WTC11 (cell line): ENCODE measurements around the gene DRAXIN. TPM values are rescaled to one million over a fixed set of nuclear protein-coding genes. Genes with fewer than 3 reads are reported as not detected.

Source experiments
- ATAC-seq: fragments of 200-7000 bp; cut with Tn5 transposase; 2 replicates; pipeline ENCODE4 v1.10.0; 2021; ENCODE audit warnings: mild to moderate bottlenecking, moderate library complexity
- CTCF ChIA-PET: fragments of 300-600 bp; sonication (Branson Sonifier 250); formaldehyde crosslinking; loops from one replicate; lab custom pipeline; 2021; ENCODE audit warnings: antibody characterized with exemption; lab: Charles Lee
- POLR2A ChIA-PET: fragments of 350-600 bp; sonication (Branson Sonifier 250); formaldehyde crosslinking; loops from one replicate; lab custom pipeline; 2021; ENCODE audit warnings: antibody characterized with exemption; lab: Charles Lee
- DNase-seq: peaks from one replicate; pipeline ENCODE4 v3.0.0; 2021; ENCODE audit warnings: low spot score
- H3K27ac Mint-ChIP-seq: 2 replicates; pipeline ENCODE4 v1.8.0; 2021; ENCODE audit warnings: mixed read lengths
- H3K27me3 Mint-ChIP-seq: 2 replicates; pipeline ENCODE4 v1.8.0; 2021; ENCODE audit warnings: low read depth, mild to moderate bottlenecking, moderate library complexity, mixed read lengths
- H3K36me3 Mint-ChIP-seq: 2 replicates; pipeline ENCODE4 v1.8.0; 2021; ENCODE audit warnings: mixed read lengths
- H3K4me1 Mint-ChIP-seq: 2 replicates; pipeline ENCODE4 v1.8.0; 2022; ENCODE audit warnings: mixed read lengths
- H3K4me3 Mint-ChIP-seq: 2 replicates; pipeline ENCODE4 v1.8.0; 2021; ENCODE audit warnings: mild to moderate bottlenecking, moderate library complexity, mixed read lengths
- H3K9me3 Mint-ChIP-seq: 2 replicates; pipeline ENCODE4 v1.8.0; 2021; ENCODE audit warnings: mixed read lengths
- ATF1 ChIP-seq: sonication (generic); formaldehyde crosslinking; IDR thresholded peaks from 2 replicates; pipeline ENCODE4 v1.8.1; 2023; ENCODE audit warnings: mild to moderate bottlenecking, moderate library complexity, missing genetic modification reagents
- ATF3 ChIP-seq: sonication (generic); formaldehyde crosslinking; conservative IDR thresholded peaks from 2 replicates; pipeline ENCODE4 v1.8.1; 2022; ENCODE audit warnings: mild to moderate bottlenecking, missing genetic modification reagents
- CREB1 ChIP-seq: sonication (generic); formaldehyde crosslinking; IDR thresholded peaks from 2 replicates; pipeline ENCODE4 v1.8.0; 2023; ENCODE audit warnings: mild to moderate bottlenecking, missing genetic modification reagents
- ELF4 ChIP-seq: sonication (generic); formaldehyde crosslinking; IDR thresholded peaks from 2 replicates; pipeline ENCODE4 v1.8.1; 2022; ENCODE audit warnings: low read depth, mild to moderate bottlenecking, moderate library complexity, missing genetic modification reagents
- ETV6 ChIP-seq: sonication (generic); formaldehyde crosslinking; IDR thresholded peaks from 2 replicates; pipeline ENCODE4 v1.8.1; 2022; ENCODE audit warnings: mild to moderate bottlenecking, missing genetic modification reagents
- MXD4 ChIP-seq: fragments of 250-450 bp; sonication (Bioruptor Pico); IDR thresholded peaks from 2 replicates; pipeline ENCODE4 v1.8.0; 2021; ENCODE audit warnings: mild to moderate bottlenecking, moderate library complexity, borderline replicate concordance
- NR3C1 ChIP-seq: sonication (generic); formaldehyde crosslinking; conservative IDR thresholded peaks from 2 replicates; pipeline ENCODE4 v1.8.1; 2023; ENCODE audit warnings: low read depth, mild to moderate bottlenecking, missing genetic modification reagents
- SMAD4 ChIP-seq: sonication (generic); formaldehyde crosslinking; IDR thresholded peaks from 2 replicates; pipeline ENCODE4 v1.8.0; 2022; ENCODE audit warnings: mild to moderate bottlenecking, missing genetic modification reagents
- USF1 ChIP-seq: sonication (generic); formaldehyde crosslinking; IDR thresholded peaks from 2 replicates; pipeline ENCODE4 v1.8.0; 2022; ENCODE audit warnings: mild to moderate bottlenecking, missing genetic modification reagents
- USF2 ChIP-seq: sonication (generic); formaldehyde crosslinking; IDR thresholded peaks from 2 replicates; pipeline ENCODE4 v1.8.1; 2023; ENCODE audit warnings: mild to moderate bottlenecking, missing genetic modification reagents, moderate library complexity
- ZNF219 ChIP-seq: sonication (generic); formaldehyde crosslinking; IDR thresholded peaks from 2 replicates; pipeline ENCODE4 v1.8.0; 2023; ENCODE audit warnings: missing genetic modification reagents, mild to moderate bottlenecking, borderline replicate concordance
- ZNF232 ChIP-seq: sonication (generic); formaldehyde crosslinking; IDR thresholded peaks from 2 replicates; pipeline ENCODE4 v1.8.0; 2022; ENCODE audit warnings: mild to moderate bottlenecking, missing genetic modification reagents
- ZNF396 ChIP-seq: fragments of 250-450 bp; sonication (Bioruptor Pico); IDR thresholded peaks from 2 replicates; pipeline ENCODE4 v1.8.0; 2021; ENCODE audit warnings: mild to moderate bottlenecking, moderate library complexity, borderline replicate concordance
- total RNA-seq: library from RNA; stranded (reverse); gene quantifications from 3 replicates; pipeline ENCODE4 v1.2.3, GENCODE V29; 2021
- TF ChIP-seq, protein P1 (sequence below): sonication (generic); formaldehyde crosslinking; IDR thresholded peaks from 2 replicates; pipeline ENCODE4 v1.8.0; 2022; ENCODE audit warnings: missing genetic modification reagents
- TF ChIP-seq, protein P2 (sequence below): sonication (generic); formaldehyde crosslinking; IDR thresholded peaks from 2 replicates; pipeline ENCODE4 v1.8.1; 2022; ENCODE audit warnings: low read depth, missing genetic modification reagents, borderline replicate concordance
- TF ChIP-seq, protein P3 (sequence below): sonication (generic); formaldehyde crosslinking; IDR thresholded peaks from 2 replicates; pipeline ENCODE4 v1.8.1; 2023; ENCODE audit warnings: mild to moderate bottlenecking, moderate library complexity, missing genetic modification reagents
- TF ChIP-seq, protein P4 (sequence below): sonication (generic); formaldehyde crosslinking; conservative IDR thresholded peaks from 2 replicates; pipeline ENCODE4 v1.8.1; 2023; ENCODE audit warnings: mild to moderate bottlenecking, low read depth, missing genetic modification reagents, moderate library complexity

The DRAXIN gene
- total RNA-seq, 1 experiment from 2014 or later, result 12.0 TPM

DNA sequence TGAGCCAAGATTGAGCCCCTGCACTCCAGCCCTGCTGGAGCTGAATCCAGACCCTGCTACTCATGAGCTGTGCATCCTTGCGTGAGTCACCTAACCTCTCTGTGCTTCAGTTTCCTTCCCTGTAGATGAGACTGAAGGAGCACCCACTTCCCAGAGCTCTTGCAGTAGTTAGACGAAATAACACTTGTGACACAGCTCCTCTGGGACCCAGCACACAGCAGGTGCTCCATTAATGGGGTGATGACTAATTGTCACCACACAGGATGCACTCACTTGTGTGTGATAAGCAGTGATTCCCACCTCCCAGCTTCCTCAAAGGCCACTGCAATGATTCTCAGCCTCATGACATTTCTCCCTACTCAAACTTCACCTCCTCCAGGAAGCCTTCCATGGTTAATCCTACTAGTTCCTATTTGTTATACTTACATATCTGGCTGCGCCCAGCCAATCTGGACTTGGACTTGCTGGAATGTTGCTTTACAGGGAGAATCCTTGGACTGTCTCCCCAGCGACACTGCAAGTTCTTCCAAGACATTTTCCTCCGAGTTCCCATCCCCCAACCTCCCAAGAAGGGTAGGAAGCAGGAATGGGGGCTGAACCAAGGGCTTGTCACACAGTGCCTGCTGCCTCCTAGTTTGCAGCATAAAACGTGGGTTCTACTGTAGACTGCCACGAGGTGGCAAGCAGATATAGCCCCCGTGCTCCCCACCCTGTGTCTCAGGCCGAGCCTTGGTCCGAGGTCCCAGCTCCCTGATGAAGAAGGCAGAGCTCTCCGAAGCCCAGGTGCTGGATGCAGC is 17.2 kb downstream of the DRAXIN start:
- no peaks in the 10 kb centered on the region for H3K27me3 Mint-ChIP-seq
- H3K4me3 Mint-ChIP-seq, result no peak overlapping the region
- ATAC-seq, result no peak
- no peaks in the 10 kb centered on the region for H3K9me3 Mint-ChIP-seq
- ChIA-PET CTCF (interaction anchor here (0.8 to 6.5 kb wide), 12 partner anchors 11 to 137 kb away, joined by 3 to 55 read pairs (median 16); partner anchors contain the start of genes AGTRAP, FBXO2, FBXO44 and FBXO6), POLR2A (interaction anchor here (1.5 to 1.9 kb wide), 2 partner anchors 11 to 18 kb away, joined by 3 to 6 read pairs; partner anchors contain the start of gene DRAXIN)
- TF ChIP-seq USF1 (no peak), ATF1 (CRISPR knock-in tag) (no peak), ELF4 (CRISPR knock-in tag) (no peak), ZNF219 (CRISPR knock-in tag) (no peak), CREB1 (CRISPR knock-in tag) (no peak), SMAD4 (CRISPR knock-in tag) (no peak), ZNF396 (CRISPR knock-in tag) (no peak), USF2 (CRISPR knock-in tag) (no peak), ATF3 (CRISPR knock-in tag) (no peak), ZNF232 (no peak), ETV6 (CRISPR knock-in tag) (no peak), NR3C1 (no peak), MXD4 (CRISPR knock-in tag) (no peak)
- TF ChIP-seq, protein P1, sequence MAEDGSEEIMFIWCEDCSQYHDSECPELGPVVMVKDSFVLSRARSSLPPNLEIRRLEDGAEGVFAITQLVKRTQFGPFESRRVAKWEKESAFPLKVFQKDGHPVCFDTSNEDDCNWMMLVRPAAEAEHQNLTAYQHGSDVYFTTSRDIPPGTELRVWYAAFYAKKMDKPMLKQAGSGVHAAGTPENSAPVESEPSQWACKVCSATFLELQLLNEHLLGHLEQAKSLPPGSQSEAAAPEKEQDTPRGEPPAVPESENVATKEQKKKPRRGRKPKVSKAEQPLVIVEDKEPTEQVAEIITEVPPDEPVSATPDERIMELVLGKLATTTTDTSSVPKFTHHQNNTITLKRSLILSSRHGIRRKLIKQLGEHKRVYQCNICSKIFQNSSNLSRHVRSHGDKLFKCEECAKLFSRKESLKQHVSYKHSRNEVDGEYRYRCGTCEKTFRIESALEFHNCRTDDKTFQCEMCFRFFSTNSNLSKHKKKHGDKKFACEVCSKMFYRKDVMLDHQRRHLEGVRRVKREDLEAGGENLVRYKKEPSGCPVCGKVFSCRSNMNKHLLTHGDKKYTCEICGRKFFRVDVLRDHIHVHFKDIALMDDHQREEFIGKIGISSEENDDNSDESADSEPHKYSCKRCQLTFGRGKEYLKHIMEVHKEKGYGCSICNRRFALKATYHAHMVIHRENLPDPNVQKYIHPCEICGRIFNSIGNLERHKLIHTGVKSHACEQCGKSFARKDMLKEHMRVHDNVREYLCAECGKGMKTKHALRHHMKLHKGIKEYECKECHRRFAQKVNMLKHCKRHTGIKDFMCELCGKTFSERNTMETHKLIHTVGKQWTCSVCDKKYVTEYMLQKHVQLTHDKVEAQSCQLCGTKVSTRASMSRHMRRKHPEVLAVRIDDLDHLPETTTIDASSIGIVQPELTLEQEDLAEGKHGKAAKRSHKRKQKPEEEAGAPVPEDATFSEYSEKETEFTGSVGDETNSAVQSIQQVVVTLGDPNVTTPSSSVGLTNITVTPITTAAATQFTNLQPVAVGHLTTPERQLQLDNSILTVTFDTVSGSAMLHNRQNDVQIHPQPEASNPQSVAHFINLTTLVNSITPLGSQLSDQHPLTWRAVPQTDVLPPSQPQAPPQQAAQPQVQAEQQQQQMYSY (CRISPR knock-in tag), result no peak
- TF ChIP-seq, protein P2, sequence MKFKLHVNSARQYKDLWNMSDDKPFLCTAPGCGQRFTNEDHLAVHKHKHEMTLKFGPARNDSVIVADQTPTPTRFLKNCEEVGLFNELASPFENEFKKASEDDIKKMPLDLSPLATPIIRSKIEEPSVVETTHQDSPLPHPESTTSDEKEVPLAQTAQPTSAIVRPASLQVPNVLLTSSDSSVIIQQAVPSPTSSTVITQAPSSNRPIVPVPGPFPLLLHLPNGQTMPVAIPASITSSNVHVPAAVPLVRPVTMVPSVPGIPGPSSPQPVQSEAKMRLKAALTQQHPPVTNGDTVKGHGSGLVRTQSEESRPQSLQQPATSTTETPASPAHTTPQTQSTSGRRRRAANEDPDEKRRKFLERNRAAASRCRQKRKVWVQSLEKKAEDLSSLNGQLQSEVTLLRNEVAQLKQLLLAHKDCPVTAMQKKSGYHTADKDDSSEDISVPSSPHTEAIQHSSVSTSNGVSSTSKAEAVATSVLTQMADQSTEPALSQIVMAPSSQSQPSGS (CRISPR knock-in tag), result no peak
- TF ChIP-seq, protein P3, sequence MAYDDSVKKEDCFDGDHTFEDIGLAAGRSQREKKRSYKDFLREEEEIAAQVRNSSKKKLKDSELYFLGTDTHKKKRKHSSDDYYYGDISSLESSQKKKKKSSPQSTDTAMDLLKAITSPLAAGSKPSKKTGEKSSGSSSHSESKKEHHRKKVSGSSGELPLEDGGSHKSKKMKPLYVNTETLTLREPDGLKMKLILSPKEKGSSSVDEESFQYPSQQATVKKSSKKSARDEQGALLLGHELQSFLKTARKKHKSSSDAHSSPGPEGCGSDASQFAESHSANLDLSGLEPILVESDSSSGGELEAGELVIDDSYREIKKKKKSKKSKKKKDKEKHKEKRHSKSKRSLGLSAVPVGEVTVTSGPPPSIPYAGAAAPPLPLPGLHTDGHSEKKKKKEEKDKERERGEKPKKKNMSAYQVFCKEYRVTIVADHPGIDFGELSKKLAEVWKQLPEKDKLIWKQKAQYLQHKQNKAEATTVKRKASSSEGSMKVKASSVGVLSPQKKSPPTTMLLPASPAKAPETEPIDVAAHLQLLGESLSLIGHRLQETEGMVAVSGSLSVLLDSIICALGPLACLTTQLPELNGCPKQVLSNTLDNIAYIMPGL (CRISPR knock-in tag), result no peak
- TF ChIP-seq, protein P4, sequence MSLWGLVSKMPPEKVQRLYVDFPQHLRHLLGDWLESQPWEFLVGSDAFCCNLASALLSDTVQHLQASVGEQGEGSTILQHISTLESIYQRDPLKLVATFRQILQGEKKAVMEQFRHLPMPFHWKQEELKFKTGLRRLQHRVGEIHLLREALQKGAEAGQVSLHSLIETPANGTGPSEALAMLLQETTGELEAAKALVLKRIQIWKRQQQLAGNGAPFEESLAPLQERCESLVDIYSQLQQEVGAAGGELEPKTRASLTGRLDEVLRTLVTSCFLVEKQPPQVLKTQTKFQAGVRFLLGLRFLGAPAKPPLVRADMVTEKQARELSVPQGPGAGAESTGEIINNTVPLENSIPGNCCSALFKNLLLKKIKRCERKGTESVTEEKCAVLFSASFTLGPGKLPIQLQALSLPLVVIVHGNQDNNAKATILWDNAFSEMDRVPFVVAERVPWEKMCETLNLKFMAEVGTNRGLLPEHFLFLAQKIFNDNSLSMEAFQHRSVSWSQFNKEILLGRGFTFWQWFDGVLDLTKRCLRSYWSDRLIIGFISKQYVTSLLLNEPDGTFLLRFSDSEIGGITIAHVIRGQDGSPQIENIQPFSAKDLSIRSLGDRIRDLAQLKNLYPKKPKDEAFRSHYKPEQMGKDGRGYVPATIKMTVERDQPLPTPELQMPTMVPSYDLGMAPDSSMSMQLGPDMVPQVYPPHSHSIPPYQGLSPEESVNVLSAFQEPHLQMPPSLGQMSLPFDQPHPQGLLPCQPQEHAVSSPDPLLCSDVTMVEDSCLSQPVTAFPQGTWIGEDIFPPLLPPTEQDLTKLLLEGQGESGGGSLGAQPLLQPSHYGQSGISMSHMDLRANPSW, result no peak
- H3K36me3 Mint-ChIP-seq, result peaks cover 7% of the 10 kb centered on the region; the same call in 1 of the 2 replicates
- DNase-seq, result no peak
- peaks cover 46% of the 10 kb centered on the region for H3K4me1 Mint-ChIP-seq
- peak overlapping the region; percentile 17; the same call in 1 of the 2 replicates for H3K27ac Mint-ChIP-seq
